PFSK-1 (cell line): ENCODE data around the gene FAM222A.

Source experiments
- FOXP2 ChIP-seq: optimal IDR thresholded peaks from 2 replicates; pipeline ENCODE3; 2011; ENCODE audit warnings: borderline replicate concordance, control low read depth, inconsistent platforms; ENCODE audit not compliant: insufficient read depth; ENCODE audit errors: extremely low read length, extremely low read depth
- POLR2AphosphoS5 ChIP-seq: IDR thresholded peaks from 2 replicates; pipeline ENCODE4 v1.6.1; 2012; ENCODE audit warnings: low read depth, mild to moderate bottlenecking, control low read depth, low read length, moderate library complexity
- REST ChIP-seq, 2 experiments: IDR thresholded peaks; 2 replicates each; pipeline versions ENCODE4 v1.6.1 to v1.8.0; 2011 to 2012; ENCODE audit warnings: low read depth in 2 of 2, low read length in 2 of 2, control low read depth in 1 of 2, inconsistent platforms in 1 of 2, mild to moderate bottlenecking in 1 of 2, moderate library complexity in 1 of 2; ENCODE audit not compliant: insufficient read depth in 1 of 2
- SIN3A ChIP-seq: IDR thresholded peaks from 2 replicates; pipeline ENCODE4 v1.6.1; 2012; ENCODE audit warnings: mild to moderate bottlenecking, low read length, moderate library complexity, borderline replicate concordance; ENCODE audit not compliant: insufficient read depth
- TAF1 ChIP-seq: IDR thresholded peaks from 2 replicates; pipeline ENCODE4 v1.6.1; 2012; ENCODE audit warnings: low read length, control low read depth, borderline replicate concordance; ENCODE audit not compliant: insufficient read depth

FAM222A gene

GRCh38 chr12:109716092-109716479 lies 2.5 kb downstream of the FAM222A start:
- TF ChIP-seq REST (IDR thresholded peaks at IDR 0.05; ENCODE audit: insufficient read depth in 1 of 2, low read depth in 2 of 2, low read length in 2 of 2): no peak
- TF ChIP-seq POLR2AphosphoS5: no peak
- no peak for TF ChIP-seq FOXP2
- no peak for TF ChIP-seq SIN3A
- no peak for TF ChIP-seq TAF1

GRCh38 chr12:109716512-109717389 lies 3.1 kb downstream of the FAM222A start:
- TF ChIP-seq FOXP2 (no peak), REST (IDR thresholded peaks at IDR 0.05; ENCODE audit: insufficient read depth in 1 of 2, low read depth in 2 of 2, low read length in 2 of 2) (no peak), POLR2AphosphoS5 (no peak), TAF1 (no peak), SIN3A (no peak)

- TF ChIP-seq TAF1: no peak
- TF ChIP-seq REST (IDR thresholded peaks at IDR 0.05; ENCODE audit: insufficient read depth in 1 of 2, low read depth in 2 of 2, low read length in 2 of 2): no peak
- TF ChIP-seq FOXP2: no peak
These were observed 4.0 kb downstream of the FAM222A start for GRCh38 chr12:109717390-109718357.

- no peak for TF ChIP-seq FOXP2
- no peak for TF ChIP-seq POLR2AphosphoS5
- no peak for TF ChIP-seq TAF1
- no peak for TF ChIP-seq SIN3A
- no peak for TF ChIP-seq REST (IDR thresholded peaks at IDR 0.05; ENCODE audit: insufficient read depth in 1 of 2, low read depth in 2 of 2, low read length in 2 of 2)
These were observed 4.8 kb downstream of the FAM222A start for GRCh38 chr12:109718390-109718789.
